ENCODE data around the gene KIF16B.

DNA sequence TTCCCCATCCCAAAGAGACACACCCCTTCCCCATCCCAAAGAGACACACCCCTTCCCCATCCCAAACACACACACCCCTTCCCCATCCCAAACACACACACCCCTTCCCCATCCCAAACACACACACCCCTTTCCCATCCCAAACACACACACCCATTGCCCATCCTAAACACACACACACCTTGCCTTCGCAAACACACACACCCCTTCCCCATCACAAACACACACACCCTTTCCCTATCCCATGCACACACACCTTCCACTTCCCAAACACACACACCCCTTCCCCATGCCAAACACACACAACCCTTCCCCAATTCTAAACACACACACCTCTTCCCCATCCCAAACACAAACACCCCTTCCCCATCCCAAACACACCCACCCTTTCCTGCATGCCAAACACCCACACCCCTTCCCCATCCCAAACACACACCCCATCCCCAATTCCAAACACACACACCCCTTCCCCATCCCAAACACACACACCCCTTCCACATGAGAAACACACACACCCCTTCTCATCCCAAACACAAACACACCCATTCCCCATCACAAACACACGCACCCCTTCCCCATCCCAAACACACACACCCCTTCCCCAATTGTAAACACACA is 315.3 kb downstream of the KIF16B start:
- no peak for TF ChIP-seq SIN3A (IDR thresholded peaks at IDR 0.05; ENCODE audit: low read depth, low read length)
- no peak for TF ChIP-seq POLR2AphosphoS5 (IDR thresholded peaks at IDR 0.05; ENCODE audit: low read length)
- TF ChIP-seq CTCF (IDR thresholded peaks at IDR 0.05 in 2 of 3, conservative IDR thresholded peaks at IDR 0.05 in 1 of 3; ENCODE audit: control insufficient read depth in 2 of 3, extremely low read depth in 1 of 3, insufficient read depth in 1 of 3, low read depth in 3 of 3, low read length in 3 of 3), result no peak
- TF ChIP-seq TAF1 (IDR thresholded peaks at IDR 0.05; ENCODE audit: borderline replicate concordance, low read depth, low read length), result no peak
- TF ChIP-seq SUZ12 (IDR thresholded peaks at IDR 0.05; ENCODE audit: unreplicated experiment), result no peak
- TF ChIP-seq BHLHE40 (IDR thresholded peaks at IDR 0.05; ENCODE audit: borderline replicate concordance in 1 of 2, low read depth in 2 of 2, low read length in 1 of 2), result no peak
- TF ChIP-seq CBFB (IDR thresholded peaks at IDR 0.05; ENCODE audit: low read depth), result no peak
- TF ChIP-seq BCLAF1 (IDR thresholded peaks at IDR 0.05), result no peak
- TF ChIP-seq TCF12 (IDR thresholded peaks at IDR 0.05; ENCODE audit: low read depth, low read length), result no peak

Measured in GM12878 (cell line).